Stimulated activated CD4-positive, alpha-beta T cell treated with anti-CD3 and anti-CD28 coated beads, Interleukin-2, amount 100 ng/mL, for 24 hours (primary cell): ENCODE results near the gene CBX5.

Experiments used
- DNase-seq, 2 donors: peaks; one replicate each; pipeline ENCODE4 v3.0.0-alpha.2; 2020

Gene CBX5

GRCh38 chr12:54221402-54221984, 58.4 kb downstream of the CBX5 start:
- no peak for DNase-seq

GRCh38 chr12:54220567-54220966, 59.4 kb downstream of the CBX5 start:
- DNase-seq: no peak

- peak; percentile 73 to 76 for DNase-seq
Measured at GRCh38 chr12:54220092-54220557, 59.8 kb downstream of the CBX5 start.

GRCh38 chr12:54217774-54218241, 62.1 kb downstream of the CBX5 start:
- no peak for DNase-seq

- peak; percentile 72 to 77 for DNase-seq
Measured at GRCh38 chr12:54216797-54217661, 62.9 kb downstream of the CBX5 start.

GRCh38 chr12:54215989-54216796, 63.7 kb downstream of the CBX5 start:
- peak; percentile 50 to 57 for DNase-seq

GRCh38 chr12:54214553-54215406, 65.1 kb downstream of the CBX5 start:
- peak; percentile 93 to 94 for DNase-seq

- no peak for DNase-seq
Measured at GRCh38 chr12:54213079-54213478, 66.8 kb downstream of the CBX5 start.

- no peak for DNase-seq
Measured at GRCh38 chr12:54211920-54212319, 68.0 kb downstream of the CBX5 start.

GRCh38 chr12:54210400-54210790, 69.5 kb downstream of the CBX5 start:
- DNase-seq: no peak

GRCh38 chr12:54208591-54208990, 71.3 kb downstream of the CBX5 start:
- DNase-seq: no peak

- peak; percentile 86 to 88 for DNase-seq
Measured at GRCh38 chr12:54207539-54208294, 72.2 kb downstream of the CBX5 start.

- no peak for DNase-seq
Measured at GRCh38 chr12:54206791-54207190, 73.1 kb downstream of the CBX5 start.

GRCh38 chr12:54204316-54204715, 75.6 kb downstream of the CBX5 start:
- no peak for DNase-seq

- DNase-seq: peak; percentile 72 to 76
Measured at GRCh38 chr12:54201001-54201794, 78.7 kb downstream of the CBX5 start.

- no peak for DNase-seq
Measured at GRCh38 chr12:54200412-54200811, 79.5 kb downstream of the CBX5 start.

- no peak for DNase-seq
Measured at GRCh38 chr12:54199917-54200316, 80.0 kb downstream of the CBX5 start.

- DNase-seq: no peak
Measured at GRCh38 chr12:54199034-54199433, 80.9 kb downstream of the CBX5 start.

- DNase-seq: no peak
Measured at GRCh38 chr12:54197431-54197909, 82.5 kb downstream of the CBX5 start.

GRCh38 chr12:54197010-54197409, 82.9 kb downstream of the CBX5 start:
- no peak for DNase-seq

GRCh38 chr12:54196396-54196795, 83.5 kb downstream of the CBX5 start:
- DNase-seq: no peak
